Measurements from ENCODE around the gene SLC16A9. TPM values are rescaled to one million over a fixed set of nuclear protein-coding genes. Genes with fewer than 3 reads are reported as not detected.

Gene SLC16A9
- total RNA-seq, 1 donor from 2014 or later = 3.8 TPM

DNA sequence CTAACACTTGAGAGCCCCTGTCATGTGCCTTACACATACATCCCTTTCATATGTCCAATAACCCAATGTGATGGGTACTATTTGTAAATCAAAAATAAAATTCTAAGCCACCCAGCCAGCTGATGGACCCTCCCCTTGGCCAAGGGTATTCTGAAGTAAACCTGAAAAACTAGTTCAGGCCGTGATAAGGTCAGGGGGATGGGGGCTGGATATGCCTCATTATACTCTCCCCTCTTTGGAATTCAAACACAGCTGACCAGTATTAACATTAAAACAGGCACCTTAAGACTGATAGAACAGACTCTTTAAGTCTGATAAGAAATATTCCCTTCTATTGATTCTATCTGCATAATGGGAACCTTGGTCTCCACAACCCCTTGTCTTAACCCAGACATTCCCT lies 51.9 kb downstream of the SLC16A9 start:
- Mint-ChIP-seq H3K9me3 (ENCODE audit: unreplicated experiment) (peaks cover 4% of the 10 kb centered on the region), H3K27ac (ENCODE audit: unreplicated experiment) (no peak overlapping the region)
- DNase-seq (ENCODE audit: low spot score) = no peak

GRCh38 chr10:59655309-59655708 lies 54.3 kb downstream of the SLC16A9 start:
- Mint-ChIP-seq H3K9me3 (ENCODE audit: unreplicated experiment) (peaks cover 4% of the 10 kb centered on the region), H3K27ac (ENCODE audit: unreplicated experiment) (no peak overlapping the region), H3K36me3 (ENCODE audit: low read depth, unreplicated experiment) (peaks cover 6% of the 10 kb centered on the region), H3K4me1 (ENCODE audit: unreplicated experiment) (no peaks in the 10 kb centered on the region), H3K27me3 (ENCODE audit: unreplicated experiment) (no peaks in the 10 kb centered on the region), H3K4me3 (ENCODE audit: unreplicated experiment) (no peak overlapping the region)
- DNase-seq (ENCODE audit: low spot score) = no peak
- TF ChIP-seq, protein P1, sequence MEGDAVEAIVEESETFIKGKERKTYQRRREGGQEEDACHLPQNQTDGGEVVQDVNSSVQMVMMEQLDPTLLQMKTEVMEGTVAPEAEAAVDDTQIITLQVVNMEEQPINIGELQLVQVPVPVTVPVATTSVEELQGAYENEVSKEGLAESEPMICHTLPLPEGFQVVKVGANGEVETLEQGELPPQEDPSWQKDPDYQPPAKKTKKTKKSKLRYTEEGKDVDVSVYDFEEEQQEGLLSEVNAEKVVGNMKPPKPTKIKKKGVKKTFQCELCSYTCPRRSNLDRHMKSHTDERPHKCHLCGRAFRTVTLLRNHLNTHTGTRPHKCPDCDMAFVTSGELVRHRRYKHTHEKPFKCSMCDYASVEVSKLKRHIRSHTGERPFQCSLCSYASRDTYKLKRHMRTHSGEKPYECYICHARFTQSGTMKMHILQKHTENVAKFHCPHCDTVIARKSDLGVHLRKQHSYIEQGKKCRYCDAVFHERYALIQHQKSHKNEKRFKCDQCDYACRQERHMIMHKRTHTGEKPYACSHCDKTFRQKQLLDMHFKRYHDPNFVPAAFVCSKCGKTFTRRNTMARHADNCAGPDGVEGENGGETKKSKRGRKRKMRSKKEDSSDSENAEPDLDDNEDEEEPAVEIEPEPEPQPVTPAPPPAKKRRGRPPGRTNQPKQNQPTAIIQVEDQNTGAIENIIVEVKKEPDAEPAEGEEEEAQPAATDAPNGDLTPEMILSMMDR (IDR thresholded peaks at IDR 0.05; ENCODE audit: unreplicated experiment) = no peak

More for the DNA sequence above, 51.9 kb downstream of the SLC16A9 start:
- peaks cover 6% of the 10 kb centered on the region for H3K36me3 Mint-ChIP-seq (ENCODE audit: low read depth, unreplicated experiment)
- no peak overlapping the region for H3K4me3 Mint-ChIP-seq (ENCODE audit: unreplicated experiment)
- no peaks in the 10 kb centered on the region for H3K4me1 Mint-ChIP-seq (ENCODE audit: unreplicated experiment)
- no peaks in the 10 kb centered on the region for H3K27me3 Mint-ChIP-seq (ENCODE audit: unreplicated experiment)
- TF ChIP-seq, protein P1 (IDR thresholded peaks at IDR 0.05; ENCODE audit: unreplicated experiment) = no peak

DNA sequence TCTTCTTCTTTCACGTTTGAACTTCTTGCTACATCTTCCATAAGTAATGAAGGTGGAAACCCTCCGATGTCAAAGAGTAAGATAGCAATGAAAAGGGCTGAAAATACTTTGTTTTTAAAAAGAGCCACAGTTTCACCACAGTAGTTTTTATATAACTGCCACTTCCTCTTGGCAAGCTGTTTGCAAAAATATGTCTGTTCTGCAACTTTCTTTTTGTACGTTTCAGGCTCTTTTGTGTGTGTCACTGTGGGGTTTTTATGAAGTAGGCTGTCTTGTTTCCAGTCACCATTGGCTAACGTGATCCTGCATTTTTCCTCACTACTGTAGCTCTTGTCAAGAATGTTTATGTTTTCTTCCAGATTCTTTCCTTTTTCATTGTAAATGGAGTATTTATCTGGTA lies 55.6 kb downstream of the SLC16A9 start:
- TF ChIP-seq, protein P1 (IDR thresholded peaks at IDR 0.05; ENCODE audit: unreplicated experiment) = no peak
- H3K4me3 Mint-ChIP-seq (ENCODE audit: unreplicated experiment) = no peak overlapping the region
- DNase-seq (ENCODE audit: low spot score) = no peak
- no peaks in the 10 kb centered on the region for H3K36me3 Mint-ChIP-seq (ENCODE audit: low read depth, unreplicated experiment)
- no peak overlapping the region for H3K27ac Mint-ChIP-seq (ENCODE audit: unreplicated experiment)
- H3K9me3 Mint-ChIP-seq (ENCODE audit: unreplicated experiment) = no peaks in the 10 kb centered on the region
- H3K4me1 Mint-ChIP-seq (ENCODE audit: unreplicated experiment) = no peaks in the 10 kb centered on the region
- H3K27me3 Mint-ChIP-seq (ENCODE audit: unreplicated experiment) = no peaks in the 10 kb centered on the region

- TF ChIP-seq, protein P1 (IDR thresholded peaks at IDR 0.05; ENCODE audit: unreplicated experiment) = no peak
- no peak overlapping the region for H3K27ac Mint-ChIP-seq (ENCODE audit: unreplicated experiment)
- H3K9me3 Mint-ChIP-seq (ENCODE audit: unreplicated experiment) = no peaks in the 10 kb centered on the region
Observed at GRCh38 chr10:59651902-59652301, 57.7 kb downstream of the SLC16A9 start.

GRCh38 chr10:59649606-59650346 lies 59.9 kb downstream of the SLC16A9 start:
- Mint-ChIP-seq H3K27ac (ENCODE audit: unreplicated experiment) (no peak overlapping the region), H3K9me3 (ENCODE audit: unreplicated experiment) (no peaks in the 10 kb centered on the region), H3K4me3 (ENCODE audit: unreplicated experiment) (no peak overlapping the region), H3K4me1 (ENCODE audit: unreplicated experiment) (peaks cover 7% of the 10 kb centered on the region), H3K27me3 (ENCODE audit: unreplicated experiment) (peaks cover 2% of the 10 kb centered on the region), H3K36me3 (ENCODE audit: low read depth, unreplicated experiment) (no peaks in the 10 kb centered on the region)
- no peak for DNase-seq (ENCODE audit: low spot score)
- TF ChIP-seq, protein P1 (IDR thresholded peaks at IDR 0.05; ENCODE audit: unreplicated experiment) = no peak

More at GRCh38 chr10:59651902-59652301, 57.7 kb downstream of the SLC16A9 start:
- H3K36me3 Mint-ChIP-seq (ENCODE audit: low read depth, unreplicated experiment) = no peaks in the 10 kb centered on the region
- no peak overlapping the region for H3K4me3 Mint-ChIP-seq (ENCODE audit: unreplicated experiment)
- H3K27me3 Mint-ChIP-seq (ENCODE audit: unreplicated experiment) = peaks cover 2% of the 10 kb centered on the region
- peaks cover 7% of the 10 kb centered on the region for H3K4me1 Mint-ChIP-seq (ENCODE audit: unreplicated experiment)
- no peak for DNase-seq (ENCODE audit: low spot score)

Measured in endothelial cell (in vitro differentiated cells).